Measurements from ENCODE around the gene CAMK2B.

GRCh38 chr7:44280993-44281721, 44.2 kb downstream of the CAMK2B start:
- TF ChIP-seq, protein P1, sequence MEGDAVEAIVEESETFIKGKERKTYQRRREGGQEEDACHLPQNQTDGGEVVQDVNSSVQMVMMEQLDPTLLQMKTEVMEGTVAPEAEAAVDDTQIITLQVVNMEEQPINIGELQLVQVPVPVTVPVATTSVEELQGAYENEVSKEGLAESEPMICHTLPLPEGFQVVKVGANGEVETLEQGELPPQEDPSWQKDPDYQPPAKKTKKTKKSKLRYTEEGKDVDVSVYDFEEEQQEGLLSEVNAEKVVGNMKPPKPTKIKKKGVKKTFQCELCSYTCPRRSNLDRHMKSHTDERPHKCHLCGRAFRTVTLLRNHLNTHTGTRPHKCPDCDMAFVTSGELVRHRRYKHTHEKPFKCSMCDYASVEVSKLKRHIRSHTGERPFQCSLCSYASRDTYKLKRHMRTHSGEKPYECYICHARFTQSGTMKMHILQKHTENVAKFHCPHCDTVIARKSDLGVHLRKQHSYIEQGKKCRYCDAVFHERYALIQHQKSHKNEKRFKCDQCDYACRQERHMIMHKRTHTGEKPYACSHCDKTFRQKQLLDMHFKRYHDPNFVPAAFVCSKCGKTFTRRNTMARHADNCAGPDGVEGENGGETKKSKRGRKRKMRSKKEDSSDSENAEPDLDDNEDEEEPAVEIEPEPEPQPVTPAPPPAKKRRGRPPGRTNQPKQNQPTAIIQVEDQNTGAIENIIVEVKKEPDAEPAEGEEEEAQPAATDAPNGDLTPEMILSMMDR (IDR thresholded peaks at IDR 0.05; ENCODE audit: low read depth, low read length, poor library complexity, severe bottlenecking): no peak
- no peak for TF ChIP-seq EZH2phosphoT487 (IDR thresholded peaks at IDR 0.05; ENCODE audit: borderline replicate concordance, low read length)
